ENCODE measurements around the gene MAP1LC3B. TPM values are rescaled to one million over a fixed set of nuclear protein-coding genes. Genes with fewer than 3 reads are reported as not detected.

The MAP1LC3B gene
- total and polyA plus RNA-seq, 2 donors (not counting 1 experiment from before 2014, with no cell fraction given) = 72.7 to 75.8 TPM

DNA sequence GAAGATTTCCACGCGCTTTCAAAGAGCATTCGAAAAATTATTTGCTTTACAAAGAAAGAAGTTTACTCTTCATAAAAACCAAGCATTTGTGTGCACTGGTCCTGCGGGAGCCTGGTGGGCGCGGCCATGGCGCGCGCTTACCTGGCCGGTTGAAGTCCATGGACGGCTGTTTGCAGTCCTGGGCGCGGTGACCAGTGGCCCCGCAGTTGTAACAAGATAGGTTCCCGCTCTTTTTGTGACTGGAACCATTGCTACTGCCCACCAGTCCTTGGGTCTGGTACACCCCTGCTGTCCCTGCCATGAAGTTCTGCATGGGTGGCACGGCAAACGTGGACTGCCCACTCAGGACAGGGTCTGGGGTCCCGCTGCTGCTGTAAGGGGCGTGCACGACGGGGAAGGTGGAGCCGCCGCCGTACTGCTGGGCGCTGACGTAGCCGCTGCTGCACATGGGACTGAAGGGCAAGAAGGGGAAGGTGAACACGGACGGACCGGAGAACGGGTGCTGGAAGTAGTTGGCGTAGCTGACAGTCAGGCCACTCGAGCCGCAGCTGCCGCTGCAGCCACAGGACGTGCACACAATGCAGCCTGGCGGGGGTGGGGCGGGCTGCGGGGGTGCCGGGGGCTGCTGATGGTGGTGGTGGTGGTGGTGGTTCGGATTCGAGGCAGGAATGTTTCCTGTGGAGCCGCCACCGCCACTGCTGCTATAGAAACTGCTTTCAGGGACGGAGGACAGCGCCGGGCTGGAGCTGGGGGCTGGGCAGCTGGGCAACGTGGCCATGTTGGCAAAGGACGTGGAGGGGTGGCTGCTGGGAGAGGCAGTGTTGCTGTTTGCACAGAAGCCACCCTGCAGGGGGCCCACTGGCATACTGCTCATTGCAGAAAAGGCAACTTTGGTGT, 19.5 kb downstream of the MAP1LC3B start:
- no peak for DNase-seq
- WGBS (ENCODE audit: insufficient coverage) = 97% methylated on average over 46 of the region's 49 CpGs
- no peaks in the 10 kb centered on the region for H4K20me1 ChIP-seq (ENCODE audit: control insufficient read depth, insufficient read depth, low read length, poor library complexity, severe bottlenecking)
- POLR2A ChIA-PET = no interaction called here
- H3K4me1 ChIP-seq (ENCODE audit: control insufficient read depth in 2 of 2, insufficient read depth in 2 of 2, low read length in 2 of 2) = no peaks in the 10 kb centered on the region
- TF ChIP-seq, protein P1, sequence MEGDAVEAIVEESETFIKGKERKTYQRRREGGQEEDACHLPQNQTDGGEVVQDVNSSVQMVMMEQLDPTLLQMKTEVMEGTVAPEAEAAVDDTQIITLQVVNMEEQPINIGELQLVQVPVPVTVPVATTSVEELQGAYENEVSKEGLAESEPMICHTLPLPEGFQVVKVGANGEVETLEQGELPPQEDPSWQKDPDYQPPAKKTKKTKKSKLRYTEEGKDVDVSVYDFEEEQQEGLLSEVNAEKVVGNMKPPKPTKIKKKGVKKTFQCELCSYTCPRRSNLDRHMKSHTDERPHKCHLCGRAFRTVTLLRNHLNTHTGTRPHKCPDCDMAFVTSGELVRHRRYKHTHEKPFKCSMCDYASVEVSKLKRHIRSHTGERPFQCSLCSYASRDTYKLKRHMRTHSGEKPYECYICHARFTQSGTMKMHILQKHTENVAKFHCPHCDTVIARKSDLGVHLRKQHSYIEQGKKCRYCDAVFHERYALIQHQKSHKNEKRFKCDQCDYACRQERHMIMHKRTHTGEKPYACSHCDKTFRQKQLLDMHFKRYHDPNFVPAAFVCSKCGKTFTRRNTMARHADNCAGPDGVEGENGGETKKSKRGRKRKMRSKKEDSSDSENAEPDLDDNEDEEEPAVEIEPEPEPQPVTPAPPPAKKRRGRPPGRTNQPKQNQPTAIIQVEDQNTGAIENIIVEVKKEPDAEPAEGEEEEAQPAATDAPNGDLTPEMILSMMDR (IDR thresholded peaks at IDR 0.05) = no peak
- no peak for TF ChIP-seq EZH2 (IDR thresholded peaks at IDR 0.05; ENCODE audit: borderline replicate concordance, insufficient read depth, low read depth, low read length, poor library complexity, severe bottlenecking)
- H3K79me2 ChIP-seq (ENCODE audit: control insufficient read depth, insufficient read depth, low read length) = no peaks in the 10 kb centered on the region
- no peaks in the 10 kb centered on the region for H3K9me3 ChIP-seq (ENCODE audit: control extremely low read depth in 1 of 3, control insufficient read depth in 2 of 3, insufficient read depth in 1 of 3, low read length in 2 of 3)
- no peak overlapping the region for H3K9ac ChIP-seq (ENCODE audit: low read length)
- H3K27me3 Mint-ChIP-seq = no peaks in the 10 kb centered on the region
- H3K4me3 Mint-ChIP-seq = no peak overlapping the region
- peaks cover 4% of the 10 kb centered on the region for H3K4me1 Mint-ChIP-seq
- no peak overlapping the region for H3K4me2 ChIP-seq (replicated peaks; ENCODE audit: low read depth, low read length, poor library complexity, severe bottlenecking)
- H3K27ac Mint-ChIP-seq = no peak overlapping the region
- peaks cover 0 to under 1% of the 10 kb centered on the region in 2 experiments for H3K36me3 ChIP-seq (replicated peaks in 1 of 2; ENCODE audit: control extremely low read depth in 1 of 2, control insufficient read depth in 1 of 2, extremely low read depth in 1 of 2, insufficient read depth in 2 of 2, low read length in 1 of 2)
- CTCF ChIA-PET = interaction anchor here (1.5 kb wide), 1 partner anchor 223 kb away, joined by 3 read pairs; no protein-coding TSS in a partner anchor
- no peak overlapping the region for H2AFZ ChIP-seq (ENCODE audit: insufficient read depth, low read depth, low read length, poor library complexity, severe bottlenecking)
- intact Hi-C loops (cut with micrococcal nuclease) = no loop called here
- H3K9me3 Mint-ChIP-seq (ENCODE audit: insufficient read depth) = no peaks in the 10 kb centered on the region
- no peak overlapping the region for H3K27ac ChIP-seq (ENCODE audit: low read length in 2 of 2)
- no peak for ATAC-seq (ENCODE audit: low read depth)
- peaks cover 0 to 3% (median 0%) of the 10 kb centered on the region in 4 experiments for H3K27me3 ChIP-seq (replicated peaks in 1 of 4; ENCODE audit: control extremely low read depth in 1 of 4, control insufficient read depth in 3 of 4, insufficient read depth in 4 of 4, low read length in 3 of 4)
- no peak overlapping the region for H3K4me3 ChIP-seq (ENCODE audit: control extremely low read depth in 1 of 5, extremely low read depth in 1 of 5, insufficient read depth in 1 of 5, low read depth in 2 of 5, low read length in 4 of 5)

All from B cell (primary cell).